ENCODE data around the gene ELOA. TPM values are rescaled to one million over a fixed set of nuclear protein-coding genes. Genes with fewer than 3 reads are reported as not detected.

ELOA gene
- total and polyA plus RNA-seq, 2 of the 13 experiments (the other 11 are each of a cell fraction or from before 2014, with no cell fraction given): 14.2 to 28.5 TPM

DNA sequence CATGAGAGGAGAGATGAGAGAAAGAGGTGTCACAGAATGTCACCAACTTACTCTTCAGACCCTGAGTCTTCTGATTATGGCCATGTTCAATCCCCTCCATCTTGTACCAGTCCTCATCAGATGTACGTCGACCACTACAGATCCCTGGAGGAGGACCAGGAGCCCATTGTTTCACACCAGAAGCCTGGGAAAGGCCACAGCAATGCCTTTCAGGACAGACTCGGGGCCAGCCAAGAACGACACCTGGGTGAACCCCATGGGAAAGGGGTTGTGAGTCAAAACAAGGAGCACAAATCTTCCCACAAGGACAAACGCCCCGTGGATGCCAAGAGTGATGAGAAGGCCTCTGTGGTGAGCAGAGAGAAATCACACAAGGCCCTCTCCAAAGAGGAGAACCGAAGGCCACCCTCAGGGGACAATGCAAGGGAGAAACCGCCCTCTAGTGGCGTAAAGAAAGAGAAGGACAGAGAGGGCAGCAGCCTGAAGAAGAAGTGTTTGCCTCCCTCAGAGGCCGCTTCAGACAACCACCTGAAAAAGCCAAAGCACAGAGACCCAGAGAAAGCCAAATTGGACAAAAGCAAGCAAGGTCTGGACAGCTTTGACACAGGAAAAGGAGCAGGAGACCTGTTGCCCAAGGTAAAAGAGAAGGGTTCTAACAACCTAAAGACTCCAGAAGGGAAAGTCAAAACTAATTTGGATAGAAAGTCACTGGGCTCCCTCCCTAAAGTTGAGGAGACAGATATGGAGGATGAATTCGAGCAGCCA, 8.0 kb downstream of the ELOA start (continued):
- TF ChIP-seq NR2F1 (CRISPR knock-in tag; IDR thresholded peaks at IDR 0.05): no peak
- TF ChIP-seq PAXIP1 (CRISPR knock-in tag; conservative IDR thresholded peaks at IDR 0.05): no peak
- TF ChIP-seq RBAK (CRISPR knock-in tag; IDR thresholded peaks at IDR 0.05): no peak
- no peak for TF ChIP-seq ZBTB14 (CRISPR knock-in tag; IDR thresholded peaks at IDR 0.05)
- 0 out of 2 replicates have a peak, but pooled peaks have one; percentile 31 for TF ChIP-seq ELF3 (CRISPR knock-in tag; IDR thresholded peaks at IDR 0.05)
- TF ChIP-seq XRCC5 (optimal IDR thresholded peaks at IDR 0.05; ENCODE audit: low read length): peak; percentile 20
- no peak for TF ChIP-seq ZBTB42 (CRISPR knock-in tag; IDR thresholded peaks at IDR 0.05)
- no peak for TF ChIP-seq ZBED4 (CRISPR knock-in tag; IDR thresholded peaks at IDR 0.05; ENCODE audit: borderline replicate concordance)
- TF ChIP-seq ZNF501 (CRISPR knock-in tag; IDR thresholded peaks at IDR 0.05): peak; percentile 33; the same call in 1 of the 2 replicates
- TF ChIP-seq HMG20B (CRISPR knock-in tag; conservative IDR thresholded peaks at IDR 0.05): no peak
- TF ChIP-seq RBM22 (optimal IDR thresholded peaks at IDR 0.05; ENCODE audit: low read length): no peak
- TF ChIP-seq ZNF33B (CRISPR knock-in tag; IDR thresholded peaks at IDR 0.05): no peak
- no peak for TF ChIP-seq SP1 (IDR thresholded peaks at IDR 0.05)
- no peak for TF ChIP-seq SP1 (CRISPR knock-in tag; IDR thresholded peaks at IDR 0.05)
- peak; percentile 38; the same call in 1 of the 2 replicates for TF ChIP-seq SPEN (CRISPR knock-in tag; IDR thresholded peaks at IDR 0.05; ENCODE audit: low read depth)
- TF ChIP-seq ZGPAT (CRISPR knock-in tag; IDR thresholded peaks at IDR 0.05): peak; percentile 28; the same call in 1 of the 2 replicates
- peak; percentile 69; the same call in 1 of the 2 replicates for TF ChIP-seq RAD21 (CRISPR knock-in tag; IDR thresholded peaks at IDR 0.05)
